A549 (cell line): Measurements from ENCODE around the gene PTPN12. TPM values are rescaled to one million over a fixed set of nuclear protein-coding genes. Genes with fewer than 3 reads are reported as not detected.

ENCODE experiments used
- ATAC-seq, 2 experiments: fragments of 200-7000 bp in 1 of 2; fragments of >200 bp in 1 of 2; cut with Nextera tagmentation in 1 of 2; cut with Tn5 transposase in 1 of 2; 3 replicates each; pipeline versions ENCODE4 v1.8.0 to v1.9.1; 2018 to 2020; ENCODE audit warnings: mild to moderate bottlenecking in 1 of 2, moderate library complexity in 1 of 2
- CTCF ChIA-PET: fragments of 300-600 bp; sonication (Branson Sonifier 250); formaldehyde crosslinking; extraction: SDS; loops from one replicate; lab custom pipeline; 2021; ENCODE audit warnings: antibody characterized with exemption, inconsistent platforms; lab: Yijun Ruan, JAX
- POLR2A ChIA-PET: fragments of 350-600 bp; formaldehyde crosslinking; extraction: SDS; loops from one replicate; lab custom pipeline; 2021; ENCODE audit warnings: antibody characterized with exemption, inconsistent platforms; lab: Yijun Ruan, JAX
- DNase-seq, 2 experiments: peaks; one replicate each; pipeline versions ENCODE4 v3.0.0 to v3.0.0-alpha.2; 2011 to 2016; ENCODE audit warnings: low read depth in 1 of 2, low spot score in 1 of 2
- FAIRE-seq: peaks from 2 replicates; lab custom pipeline; 2011; peaks lifted over from hg19 to GRCh38; lab: Jason Lieb, UNC
- H3K27ac ChIP-seq, 2 experiments: fragments of >200 bp; sonication (Bioruptor Twin); formaldehyde crosslinking; 3 replicates each; pipeline ENCODE4 v1.5.1; 2016 to 2017
- H3K4me1 ChIP-seq: fragments of >200 bp; sonication (Bioruptor Twin); formaldehyde crosslinking; 3 replicates; pipeline ENCODE4 v1.6.1; 2016
- H3K4me2 ChIP-seq: fragments of >200 bp; sonication (Bioruptor Twin); formaldehyde crosslinking; 3 replicates; pipeline ENCODE4 v1.6.1; 2016
- H3K4me3 ChIP-seq: fragments of >200 bp; sonication (Bioruptor Twin); formaldehyde crosslinking; 3 replicates; pipeline ENCODE4 v1.5.1; 2016
- H3K9me3 ChIP-seq: fragments of >200 bp; sonication (Bioruptor Twin); formaldehyde crosslinking; 3 replicates; pipeline ENCODE4 v1.6.1; 2016
- BCL3 ChIP-seq: fragments of >200 bp; sonication (Bioruptor Twin); formaldehyde crosslinking; IDR thresholded peaks from 3 replicates; pipeline ENCODE4 v1.6.1; 2016
- CEBPB ChIP-seq, 2 experiments: fragments of >200 bp in 1 of 2; sonication (Bioruptor Twin) in 1 of 2; formaldehyde crosslinking in 1 of 2; IDR thresholded peaks; 2 replicates each; pipeline ENCODE4 v1.6.1; 2012 to 2016
- CHD2 ChIP-seq: fragments of 150-350 bp; IDR thresholded peaks from 2 replicates; pipeline ENCODE4 v1.6.1; 2014; ENCODE audit warnings: low read length; ENCODE audit not compliant: partially characterized antibody
- CTCF ChIP-seq: fragments of >200 bp; sonication (Bioruptor Twin); formaldehyde crosslinking; IDR thresholded peaks from 3 replicates; pipeline ENCODE4 v1.5.1; 2016
- E2F6 ChIP-seq: IDR thresholded peaks from 2 replicates; pipeline ENCODE4 v1.6.1; 2012; ENCODE audit warnings: low read depth, borderline replicate concordance
- ELK1 ChIP-seq: fragments of 150-350 bp; IDR thresholded peaks from 2 replicates; pipeline ENCODE4 v1.6.1; 2014; ENCODE audit warnings: low read depth, mild to moderate bottlenecking, low read length
- EP300 ChIP-seq, 2 experiments: fragments of >200 bp; sonication (Bioruptor Twin); formaldehyde crosslinking; IDR thresholded peaks; 2 replicates in 1 of 2; 3 replicates in 1 of 2; pipeline ENCODE4 v1.6.1; 2016 to 2017
- ESRRA ChIP-seq: fragments of 150-350 bp; IDR thresholded peaks from 2 replicates; pipeline ENCODE4 v1.6.1; 2014; ENCODE audit warnings: mild to moderate bottlenecking, low read length, borderline replicate concordance
- FOSB ChIP-seq: fragments of 250-450 bp; sonication (Bioruptor Pico); IDR thresholded peaks from 2 replicates; pipeline ENCODE4 v1.5.0; 2020; ENCODE audit warnings: mild to moderate bottlenecking, moderate library complexity
- FOXS1 ChIP-seq: fragments of 250-450 bp; sonication (Bioruptor Pico); IDR thresholded peaks from 2 replicates; pipeline ENCODE4 v1.5.0; 2020; ENCODE audit warnings: mild to moderate bottlenecking, moderate library complexity
- GATA3 ChIP-seq: IDR thresholded peaks from 2 replicates; pipeline ENCODE4 v1.6.1; 2012; ENCODE audit warnings: borderline replicate concordance
- HES2 ChIP-seq: fragments of >200 bp; sonication (Bioruptor Twin); formaldehyde crosslinking; IDR thresholded peaks from 2 replicates; pipeline ENCODE4 v1.6.1; 2016
- HOXA7 ChIP-seq: fragments of 250-450 bp; sonication (Bioruptor Pico); IDR thresholded peaks from 2 replicates; pipeline ENCODE4 v1.5.0; 2020; ENCODE audit warnings: mild to moderate bottlenecking, moderate library complexity
- JUNB ChIP-seq: fragments of >200 bp; sonication (Bioruptor Twin); formaldehyde crosslinking; IDR thresholded peaks from 2 replicates; pipeline ENCODE4 v1.6.1; 2016
- KDM1A ChIP-seq: fragments of 200-600 bp; sonication (generic); IDR thresholded peaks from 2 replicates; pipeline ENCODE4 v1.6.1; 2016; ENCODE audit warnings: low read depth, mild to moderate bottlenecking
- KDM5A ChIP-seq: fragments of 200-600 bp; sonication (generic); IDR thresholded peaks from 2 replicates; pipeline ENCODE4 v1.6.1; 2016; ENCODE audit warnings: antibody characterized with exemption, mild to moderate bottlenecking
- MAX ChIP-seq: IDR thresholded peaks from 2 replicates; pipeline ENCODE4 v1.6.1; 2012
- NFE2L2 ChIP-seq: fragments of 150-350 bp; conservative IDR thresholded peaks from 2 replicates; pipeline ENCODE4 v1.6.1; 2014; ENCODE audit warnings: low read length
- NPAS2 ChIP-seq: fragments of 250-450 bp; sonication (Bioruptor Pico); IDR thresholded peaks from 2 replicates; pipeline ENCODE4 v1.8.0; 2022; ENCODE audit warnings: mild to moderate bottlenecking, moderate library complexity, borderline replicate concordance
- RCOR1 ChIP-seq: fragments of 150-350 bp; IDR thresholded peaks from 2 replicates; pipeline ENCODE4 v1.6.1; 2014; ENCODE audit warnings: antibody characterized with exemption, low read length, low read depth
- RFX5 ChIP-seq: fragments of 450-650 bp; IDR thresholded peaks from 2 replicates; pipeline ENCODE4 v1.7.1; 2014; ENCODE audit warnings: antibody characterized with exemption, mild to moderate bottlenecking, moderate library complexity
- RNF2 ChIP-seq: fragments of 200-600 bp; sonication (generic); IDR thresholded peaks from 2 replicates; pipeline ENCODE4 v1.6.1; 2016; ENCODE audit warnings: low read depth, mild to moderate bottlenecking, antibody characterized with exemption, moderate library complexity, borderline replicate concordance
- SMC3 ChIP-seq: fragments of >200 bp; sonication (Bioruptor Twin); formaldehyde crosslinking; IDR thresholded peaks from 3 replicates; pipeline ENCODE4 v1.6.1; 2018; ENCODE audit warnings: inconsistent platforms
- TP53 ChIP-seq: fragments of 250-450 bp; sonication (Bioruptor Pico); IDR thresholded peaks from 2 replicates; pipeline ENCODE4 v1.5.0; 2021; ENCODE audit warnings: mild to moderate bottlenecking, moderate library complexity
- ZFP36 ChIP-seq: fragments of 450-650 bp; IDR thresholded peaks from 2 replicates; pipeline ENCODE4 v1.6.1; 2014; ENCODE audit warnings: borderline replicate concordance; ENCODE audit not compliant: partially characterized antibody
- ZSCAN20 ChIP-seq: fragments of 250-450 bp; sonication (Bioruptor Pico); IDR thresholded peaks from 2 replicates; pipeline ENCODE4 v1.8.0; 2022; ENCODE audit warnings: mild to moderate bottlenecking, moderate library complexity
- WGBS: methylation state at CpG from one replicate; pipeline ENCODE4 v1.1.6; 2017; ENCODE audit errors: missing lambda C conversion rate; 5-methylcytosine and 5-hydroxymethylcytosine counted together
- polyA plus RNA-seq, 4 experiments: library from polyadenylated mRNA; depleted of rRNA in 3 of 4; stranded (reverse); fragments of >200 nt; fragmentation: RNase III in 1 of 4; extraction: RNeasy Plus Mini Kit Qiagen cat#74134 plus additional on column Dnase treatment in 1 of 4; gene quantifications; 2 replicates in 3 of 4; 3 replicates in 1 of 4; pipeline ENCODE4 v1.2.3, GENCODE V29; 2011 to 2017

PTPN12 gene
- polyA plus RNA-seq, 2 of the 4 experiments (the other 2 are of a cell fraction), result 76.3 to 105 TPM

- TF ChIP-seq RNF2 (no peak), JUNB (no peak), E2F6 (no peak), ESRRA (no peak)
These were observed 34.7 kb downstream of the PTPN12 start (continued) for GRCh38 chr7:77571801-77572200.

- ATAC-seq, result no peak
- 86% methylated on average over 7 of the region's 7 CpGs for WGBS
- ChIA-PET CTCF (interaction anchor here (1.1 to 1.8 kb wide), 6 partner anchors 10 to 136 kb away, joined by 3 to 6 read pairs (median 4); no protein-coding TSS in a partner anchor), POLR2A (no interaction called here)
- Histone ChIP-seq H3K9me3 (no peaks in the 10 kb centered on the region), H3K27ac (no peak overlapping the region), H3K4me3 (no peak overlapping the region), H3K4me2 (no peak overlapping the region), H3K4me1 (peaks cover 23% of the 10 kb centered on the region)
- TF ChIP-seq BCL3, result no peak
- no peak for TF ChIP-seq HES2
- no peak for TF ChIP-seq RCOR1
- TF ChIP-seq SMC3, result no peak
- TF ChIP-seq CTCF, result no peak
- TF ChIP-seq ESRRA, result no peak
- no peak for TF ChIP-seq RFX5
- TF ChIP-seq ELK1, result no peak
- no peak for TF ChIP-seq KDM1A
- TF ChIP-seq GATA3, result no peak
- TF ChIP-seq ZFP36, result no peak
- no peak for FAIRE-seq
- DNase-seq, result no peak
These were observed 38.1 kb downstream of the PTPN12 start for GRCh38 chr7:77575187-77575586.

- DNase-seq (no peak), FAIRE-seq (no peak), ATAC-seq (no peak; a peak in 1 of 6 replicates)
- CTCF ChIA-PET, result interaction anchor here (0.7 to 1.6 kb wide), 3 partner anchors 12 to 60 kb away, joined by 3 to 4 read pairs (median 4); no protein-coding TSS in a partner anchor
- Histone ChIP-seq H3K27ac (no peak overlapping the region), H3K9me3 (no peaks in the 10 kb centered on the region), H3K4me1 (peaks cover 22% of the 10 kb centered on the region), H3K4me2 (no peak overlapping the region), H3K4me3 (no peak overlapping the region)
- POLR2A ChIA-PET, result no interaction called here
- TF ChIP-seq KDM5A (no peak), JUNB (no peak), CEBPB (IDR thresholded peaks at IDR 0.05) (no peak), TP53 (CRISPR knock-in tag) (no peak), ZSCAN20 (no peak), MAX (no peak), GATA3 (no peak), HES2 (no peak), FOSB (no peak), BCL3 (no peak), HOXA7 (no peak), CHD2 (no peak), FOXS1 (CRISPR knock-in tag) (no peak), ESRRA (no peak), NFE2L2 (no peak), NPAS2 (CRISPR knock-in tag) (no peak), EP300 (IDR thresholded peaks at IDR 0.05) (no peak)
- 97% methylated on average over 3 of the region's 3 CpGs for WGBS
These were observed 39.8 kb downstream of the PTPN12 start for GRCh38 chr7:77576856-77577255.
